K562 (cell line): ENCODE data around the gene TAPBPL.

ENCODE experiments used
- CEBPZ ChIP-seq: fragments of 150-350 bp; IDR thresholded peaks from 2 replicates; pipeline ENCODE4 v1.6.1; 2014; ENCODE audit warnings: low read depth, mild to moderate bottlenecking, low read length, borderline replicate concordance
- EP300 ChIP-seq: IDR thresholded peaks from 2 replicates; pipeline ENCODE4 v1.6.1; 2012; ENCODE audit warnings: low read length, improper control_type of control experiment
- NONO ChIP-seq, 2 experiments: fragments of 200-400 bp in 1 of 2; fragments of 450-650 bp in 1 of 2; formaldehyde crosslinking in 1 of 2; IDR thresholded peaks; 2 replicates each; pipeline ENCODE4 v1.6.1; 2017; ENCODE audit warnings: low read depth in 2 of 2, mild to moderate bottlenecking in 2 of 2, moderate library complexity in 2 of 2, low read length in 1 of 2
- PBX2 ChIP-seq, 2 experiments: IDR thresholded peaks in 1 of 2; conservative IDR thresholded peaks in 1 of 2; 2 replicates each; pipeline ENCODE4 v1.6.1; 2016; ENCODE audit warnings: low read depth in 2 of 2, mild to moderate bottlenecking in 1 of 2, missing compliant biosample characterization in 1 of 2, missing genetic modification characterization in 1 of 2, moderate library complexity in 1 of 2
- ZNF24 ChIP-seq: fragments of 450-650 bp; IDR thresholded peaks from 2 replicates; pipeline ENCODE4 v1.6.1; 2016
- ZNF512 ChIP-seq: IDR thresholded peaks from 2 replicates; pipeline ENCODE4 v1.6.1; 2016; ENCODE audit warnings: missing genetic modification characterization, missing compliant biosample characterization
- ZNF707 ChIP-seq: fragments of 250-450 bp; sonication (Bioruptor Pico); conservative IDR thresholded peaks from 2 replicates; pipeline ENCODE4 v1.8.0; 2022; ENCODE audit warnings: inconsistent platforms, mild to moderate bottlenecking, moderate library complexity

GRCh38 chr12:6437586-6437985 lies 14.3 kb upstream of the TAPBPL start:
- TF ChIP-seq ZNF24 (no peak), NONO (IDR thresholded peaks at IDR 0.05; ENCODE audit: low read depth in 2 of 2, low read length in 1 of 2) (no peak), EP300 (no peak), ZNF707 (CRISPR knock-in tag) (no peak), ZNF512 (tag) (no peak), PBX2 (CRISPR knock-in tag; IDR thresholded peaks at IDR 0.05; ENCODE audit: low read depth) (no peak), PBX2 (tag; conservative IDR thresholded peaks at IDR 0.05; ENCODE audit: low read depth) (no peak), CEBPZ (no peak)
